GM19397 (cell line): Measurements from ENCODE around the gene PLXNA2.

Experiments
- ATAC-seq: cut with Tn5 transposase; IDR thresholded peaks from one replicate; pipeline ENCODE4 v1.9.1; 2021; ENCODE audit warnings: mild to moderate bottlenecking, moderate library complexity; ENCODE audit not compliant: unreplicated experiment

Gene PLXNA2

GRCh38 chr1:208101661-208102431 lies 142.3 kb downstream of the PLXNA2 start:
- ATAC-seq, result no peak

GRCh38 chr1:208100906-208101305 lies 143.3 kb downstream of the PLXNA2 start:
- ATAC-seq, result no peak

GRCh38 chr1:208100106-208100505 lies 144.1 kb downstream of the PLXNA2 start:
- ATAC-seq, result no peak

- ATAC-seq, result no peak
Measured at GRCh38 chr1:208098773-208099172, 145.4 kb downstream of the PLXNA2 start.

GRCh38 chr1:208093754-208094719 lies 150.1 kb downstream of the PLXNA2 start:
- no peak for ATAC-seq

GRCh38 chr1:208093046-208093445 lies 151.1 kb downstream of the PLXNA2 start:
- ATAC-seq, result no peak

- ATAC-seq, result no peak
Measured at GRCh38 chr1:208090388-208091301, 153.5 kb downstream of the PLXNA2 start.

GRCh38 chr1:208089761-208090370 lies 154.3 kb downstream of the PLXNA2 start:
- ATAC-seq, result no peak

GRCh38 chr1:208089149-208089548 lies 155.0 kb downstream of the PLXNA2 start:
- ATAC-seq, result no peak

- ATAC-seq, result no peak
Measured at GRCh38 chr1:208088319-208088718, 155.9 kb downstream of the PLXNA2 start.

GRCh38 chr1:208085655-208086515 lies 158.3 kb downstream of the PLXNA2 start:
- no peak for ATAC-seq

GRCh38 chr1:208084764-208085163 lies 159.4 kb downstream of the PLXNA2 start:
- no peak for ATAC-seq

GRCh38 chr1:208084220-208084619 lies 160.0 kb downstream of the PLXNA2 start:
- ATAC-seq, result no peak

GRCh38 chr1:208083715-208084085 lies 160.5 kb downstream of the PLXNA2 start:
- ATAC-seq, result no peak

- no peak for ATAC-seq
Measured at GRCh38 chr1:208083016-208083714, 161.0 kb downstream of the PLXNA2 start.

- ATAC-seq, result no peak
Measured at GRCh38 chr1:208081972-208082371, 162.2 kb downstream of the PLXNA2 start.

GRCh38 chr1:208080396-208081286 lies 163.5 kb downstream of the PLXNA2 start:
- ATAC-seq, result no peak

GRCh38 chr1:208079161-208079560 lies 165.0 kb downstream of the PLXNA2 start:
- ATAC-seq, result no peak
